ENCODE measurements around the gene KDM1A.
A peak's percentile ranks its signal among the peaks of the same experiment; 100 is the strongest.
"Not testable (repeated sequence)": the region's sequence is repeated elsewhere in the genome, so short reads cannot be mapped to it uniquely, and the experiment has no call there.

The KDM1A gene

GRCh38 chr1:23019094-23019862 is at the start of gene KDM1A:
Gene KDM1A, plus strand, starts transcription at chr1:23019468. Its CDS starts 129 bp downstream, at chr1:23019597.
- Histone ChIP-seq H3K36me3 (ENCODE audit: insufficient read depth, low read length) (peaks cover 2% of the 10 kb centered on the region; the same call in 1 of the 2 replicates), H3K4me1 (ENCODE audit: insufficient read depth, low read length) (no peaks in the 10 kb centered on the region), H3K9me3 (ENCODE audit: control insufficient read depth, insufficient read depth, low read length) (peaks cover 3% of the 10 kb centered on the region; the same call in 1 of the 2 replicates), H3K9ac (ENCODE audit: low read depth, low read length) (peak within 1 kb of the TSS; percentile 84)

GRCh38 chr1:22970096-22970495 is 49.2 kb upstream of the KDM1A start:
- Histone ChIP-seq H3K9me3 (ENCODE audit: control insufficient read depth, insufficient read depth, low read length) (no peaks in the 10 kb centered on the region), H3K4me1 (ENCODE audit: insufficient read depth, low read length) (peaks cover 14% of the 10 kb centered on the region), H3K9ac (ENCODE audit: low read depth, low read length) (no peak overlapping the region), H3K36me3 (ENCODE audit: insufficient read depth, low read length) (no peaks in the 10 kb centered on the region)

- Histone ChIP-seq H3K4me1 (ENCODE audit: insufficient read depth, low read length) (peaks cover 19% of the 10 kb centered on the region), H3K9me3 (ENCODE audit: control insufficient read depth, insufficient read depth, low read length) (no peaks in the 10 kb centered on the region), H3K9ac (ENCODE audit: low read depth, low read length) (no peak overlapping the region), H3K36me3 (ENCODE audit: insufficient read depth, low read length) (no peaks in the 10 kb centered on the region)
Measured at GRCh38 chr1:22971161-22971560, 48.1 kb upstream of the KDM1A start.

- H3K36me3 ChIP-seq (ENCODE audit: insufficient read depth, low read length): no peaks in the 10 kb centered on the region
- peaks cover 20% of the 10 kb centered on the region for H3K4me1 ChIP-seq (ENCODE audit: insufficient read depth, low read length)
- no peak overlapping the region for H3K9ac ChIP-seq (ENCODE audit: low read depth, low read length)
- no peaks in the 10 kb centered on the region for H3K9me3 ChIP-seq (ENCODE audit: control insufficient read depth, insufficient read depth, low read length)
Measured at GRCh38 chr1:22971611-22972405, 47.5 kb upstream of the KDM1A start.

GRCh38 chr1:22972760-22973159 is 46.5 kb upstream of the KDM1A start, which contains the start of gene LACTBL1:
Gene LACTBL1, minus strand, starts transcription at chr1:22972866. Its CDS starts 550 bp downstream, at chr1:22972316.
- Histone ChIP-seq H3K9me3 (ENCODE audit: control insufficient read depth, insufficient read depth, low read length) (no peaks in the 10 kb centered on the region), H3K9ac (ENCODE audit: low read depth, low read length) (no peak within 1 kb of the TSS), H3K4me1 (ENCODE audit: insufficient read depth, low read length) (peaks cover 20% of the 10 kb centered on the region), H3K36me3 (ENCODE audit: insufficient read depth, low read length) (no peaks in the 10 kb centered on the region)

GRCh38 chr1:22975694-22976093 is 43.6 kb upstream of the KDM1A start:
- H3K4me1 ChIP-seq (ENCODE audit: insufficient read depth, low read length): peaks cover 20% of the 10 kb centered on the region
- H3K9me3 ChIP-seq (ENCODE audit: control insufficient read depth, insufficient read depth, low read length): no peaks in the 10 kb centered on the region
- no peaks in the 10 kb centered on the region for H3K36me3 ChIP-seq (ENCODE audit: insufficient read depth, low read length)
- H3K9ac ChIP-seq (ENCODE audit: low read depth, low read length): no peak overlapping the region

- Histone ChIP-seq H3K9me3 (ENCODE audit: control insufficient read depth, insufficient read depth, low read length) (no peaks in the 10 kb centered on the region), H3K36me3 (ENCODE audit: insufficient read depth, low read length) (no peaks in the 10 kb centered on the region), H3K9ac (ENCODE audit: low read depth, low read length) (no peak overlapping the region), H3K4me1 (ENCODE audit: insufficient read depth, low read length) (peaks cover 20% of the 10 kb centered on the region)
Measured at GRCh38 chr1:22976127-22976460, 43.2 kb upstream of the KDM1A start.

GRCh38 chr1:22976461-22977243 is 42.6 kb upstream of the KDM1A start:
- Histone ChIP-seq H3K9me3 (ENCODE audit: control insufficient read depth, insufficient read depth, low read length) (no peaks in the 10 kb centered on the region), H3K36me3 (ENCODE audit: insufficient read depth, low read length) (no peaks in the 10 kb centered on the region), H3K9ac (ENCODE audit: low read depth, low read length) (no peak overlapping the region), H3K4me1 (ENCODE audit: insufficient read depth, low read length) (peaks cover 16% of the 10 kb centered on the region)

- Histone ChIP-seq H3K9ac (ENCODE audit: low read depth, low read length) (no peak overlapping the region), H3K9me3 (ENCODE audit: control insufficient read depth, insufficient read depth, low read length) (no peaks in the 10 kb centered on the region), H3K4me1 (ENCODE audit: insufficient read depth, low read length) (0 out of 2 replicates have a peak, but pooled peaks cover 6% of the 10 kb centered on the region), H3K36me3 (ENCODE audit: insufficient read depth, low read length) (no peaks in the 10 kb centered on the region)
Measured at GRCh38 chr1:22978299-22978698, 41.0 kb upstream of the KDM1A start.

- not testable (repeated sequence) for H3K9ac ChIP-seq (ENCODE audit: low read depth, low read length); H3K36me3 ChIP-seq (ENCODE audit: insufficient read depth, low read length); H3K4me1 ChIP-seq (ENCODE audit: insufficient read depth, low read length); H3K9me3 ChIP-seq (ENCODE audit: control insufficient read depth, insufficient read depth, low read length)
Measured at GRCh38 chr1:22980471-22980790, 38.8 kb upstream of the KDM1A start.

- Histone ChIP-seq H3K36me3 (ENCODE audit: insufficient read depth, low read length) (no peaks in the 10 kb centered on the region), H3K9ac (ENCODE audit: low read depth, low read length) (no peak overlapping the region), H3K4me1 (ENCODE audit: insufficient read depth, low read length) (no peaks in the 10 kb centered on the region), H3K9me3 (ENCODE audit: control insufficient read depth, insufficient read depth, low read length) (no peaks in the 10 kb centered on the region; the same call in 1 of the 2 replicates)
Measured at GRCh38 chr1:22983944-22984343, 35.3 kb upstream of the KDM1A start.

GRCh38 chr1:22992384-22992783 is 26.9 kb upstream of the KDM1A start:
- H3K9me3 ChIP-seq (ENCODE audit: control insufficient read depth, insufficient read depth, low read length): peaks cover 14% of the 10 kb centered on the region
- not testable (repeated sequence) for H3K4me1 ChIP-seq (ENCODE audit: insufficient read depth, low read length); H3K9ac ChIP-seq (ENCODE audit: low read depth, low read length); H3K36me3 ChIP-seq (ENCODE audit: insufficient read depth, low read length)

GRCh38 chr1:22993220-22993795 is 26.0 kb upstream of the KDM1A start:
- peaks cover 14% of the 10 kb centered on the region; the same call in 1 of the 2 replicates for H3K9me3 ChIP-seq (ENCODE audit: control insufficient read depth, insufficient read depth, low read length)
- H3K36me3 ChIP-seq (ENCODE audit: insufficient read depth, low read length); H3K9ac ChIP-seq (ENCODE audit: low read depth, low read length); H3K4me1 ChIP-seq (ENCODE audit: insufficient read depth, low read length): not testable (repeated sequence)

GRCh38 chr1:22995774-22996173 is 23.5 kb upstream of the KDM1A start:
- H3K4me1 ChIP-seq (ENCODE audit: insufficient read depth, low read length): no peaks in the 10 kb centered on the region
- no peaks in the 10 kb centered on the region for H3K36me3 ChIP-seq (ENCODE audit: insufficient read depth, low read length)
- no peak overlapping the region for H3K9ac ChIP-seq (ENCODE audit: low read depth, low read length)
- H3K9me3 ChIP-seq (ENCODE audit: control insufficient read depth, insufficient read depth, low read length): peaks cover 14% of the 10 kb centered on the region; the same call in 1 of the 2 replicates

All from ES-I3 (cell line).